Measurements from ENCODE around the gene CD80. TPM values are rescaled to one million over a fixed set of nuclear protein-coding genes. Genes with fewer than 3 reads are reported as not detected.

Gene CD80
- polyA plus RNA-seq, 4 donors: 0.17 to 0.25 (median 0.23) TPM

DNA sequence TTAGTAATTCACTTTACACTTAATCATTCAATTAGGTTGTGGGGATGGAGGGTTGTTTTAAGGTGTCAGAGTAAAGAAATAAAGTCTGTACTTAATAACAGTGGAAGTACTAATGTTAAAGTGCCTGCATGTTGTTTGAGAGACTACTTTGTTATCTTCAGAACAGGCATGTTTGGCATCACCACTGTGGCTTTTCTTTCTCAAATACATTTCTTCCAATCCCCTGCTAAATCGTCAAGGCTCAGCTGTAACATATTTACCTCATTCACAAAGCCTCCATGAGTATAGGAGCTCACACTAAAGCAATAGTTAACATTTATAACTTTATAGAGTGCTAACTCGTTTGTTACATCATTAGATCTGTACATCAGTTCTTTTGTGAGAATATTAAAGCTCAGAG, 58.5 kb downstream of the CD80 start:
- no peak for DNase-seq (ENCODE audit: low read depth in 4 of 4, low spot score in 2 of 4)

DNA sequence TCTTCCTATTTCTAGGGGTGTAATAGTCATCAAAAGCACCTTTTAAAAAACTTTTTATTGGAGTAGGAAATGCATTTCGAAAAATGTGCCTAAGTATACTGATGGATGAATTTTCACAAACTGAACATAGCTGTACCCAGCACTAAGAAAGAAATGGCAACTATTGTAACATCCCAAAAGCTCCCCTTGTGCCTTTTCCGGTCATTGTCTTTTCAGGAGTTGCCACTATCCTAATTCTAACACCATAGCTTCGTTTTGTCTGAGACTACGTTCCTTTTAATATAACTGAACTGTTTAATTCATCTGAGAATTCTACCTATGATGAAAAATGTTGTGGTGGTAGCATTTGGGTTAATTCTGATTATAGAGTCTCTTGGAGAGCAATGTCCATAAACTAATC, 59.1 kb downstream of the CD80 start:
- DNase-seq (ENCODE audit: low read depth in 4 of 4, low spot score in 2 of 4): no peak

GRCh38 chr3:119498186-119499011, 61.0 kb downstream of the CD80 start, which contains the start of gene TIMMDC1:
TSS of gene TIMMDC1 (plus strand) at chr3:119498547. CDS start at chr3:119498734, 187 bp downstream.
- DNase-seq (ENCODE audit: low read depth in 4 of 4, low spot score in 2 of 4): peak; percentile 95 to 96 (median 96)

GRCh38 chr3:119497820-119498185, 61.6 kb downstream of the CD80 start:
- no peak for DNase-seq (ENCODE audit: low read depth in 4 of 4, low spot score in 2 of 4)

DNA sequence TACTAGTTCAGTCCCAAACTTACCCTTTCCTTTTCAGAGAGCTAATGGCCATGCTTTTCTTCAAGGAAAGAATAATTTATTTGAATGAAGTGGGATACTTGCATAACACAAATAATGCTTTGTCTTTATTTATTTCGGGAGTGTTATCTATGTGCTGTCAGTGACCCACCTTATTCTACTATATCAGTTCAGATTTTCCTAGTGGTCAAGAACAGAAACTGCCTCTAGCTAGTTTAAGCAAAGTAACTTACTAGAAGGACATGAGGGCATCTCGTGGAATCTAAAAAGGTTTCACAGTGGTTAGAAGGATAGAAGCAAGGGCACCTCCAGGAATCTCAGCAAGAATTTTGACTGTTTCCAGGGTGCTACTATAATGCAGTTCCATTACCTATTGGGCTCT, 64.8 kb downstream of the CD80 start:
- no peak for DNase-seq (ENCODE audit: low read depth in 4 of 4, low spot score in 2 of 4)

- no peak for DNase-seq (ENCODE audit: low read depth in 4 of 4, low spot score in 2 of 4)
Observed at GRCh38 chr3:119492810-119493209, 66.6 kb downstream of the CD80 start.

DNA sequence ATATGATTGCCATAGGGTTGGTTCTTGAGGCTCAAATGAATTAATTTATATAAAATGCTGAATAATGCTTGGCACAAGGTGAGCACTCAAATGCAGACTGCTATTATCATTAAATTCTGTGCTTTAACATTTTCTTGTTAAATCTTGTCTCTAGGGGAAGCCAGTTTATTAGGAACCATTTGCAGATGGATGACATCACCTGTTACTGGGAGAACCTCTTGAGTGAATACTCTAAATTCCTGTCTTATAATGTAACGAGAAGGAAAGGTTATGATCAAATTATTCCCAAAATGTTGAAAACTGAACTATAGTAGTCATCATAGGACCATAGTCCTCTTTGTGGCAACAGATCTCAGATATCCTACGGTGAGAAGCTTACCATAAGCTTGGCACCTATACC, 67.3 kb downstream of the CD80 start:
- no peak for DNase-seq (ENCODE audit: low read depth in 4 of 4, low spot score in 2 of 4)

GRCh38 chr3:119490153-119490552, 69.3 kb downstream of the CD80 start:
- no peak for DNase-seq (ENCODE audit: low read depth in 4 of 4, low spot score in 2 of 4)

- no peak for DNase-seq (ENCODE audit: low read depth in 4 of 4, low spot score in 2 of 4)
Observed at GRCh38 chr3:119485563-119485962, 73.9 kb downstream of the CD80 start.

GRCh38 chr3:119483101-119483500, 76.3 kb downstream of the CD80 start:
- no peak for DNase-seq (ENCODE audit: low read depth in 4 of 4, low spot score in 2 of 4)

- DNase-seq (ENCODE audit: low read depth in 4 of 4, low spot score in 2 of 4): no peak
Observed at GRCh38 chr3:119481079-119481478, 78.3 kb downstream of the CD80 start.

Other genes with a start within 250 kb of the CD80 start
- 10 to 100 TPM; 46.2 to 60.1 (median 53.3) TPM for gene TMEM39A, start 96.0 kb downstream of the CD80 start, polyA plus RNA-seq (ENCODE audit: insufficient read length in 4 of 4)
- gene POGLUT1, start 90.7 kb downstream of the CD80 start, polyA plus RNA-seq (ENCODE audit: insufficient read length in 4 of 4): 10 to 100 TPM; 20.5 to 31.6 (median 26.4) TPM
- gene TIMMDC1, start 61.1 kb downstream of the CD80 start, polyA plus RNA-seq (ENCODE audit: insufficient read length in 4 of 4): 100 to 1,000 TPM; 101 to 113 (median 106) TPM
- gene ADPRH, start 19.9 kb upstream of the CD80 start, polyA plus RNA-seq (ENCODE audit: insufficient read length in 4 of 4): 1 to 10 TPM; 5.9 to 7.1 (median 6.5) TPM
- 1 to 10 TPM; 6.0 to 7.7 (median 6.9) TPM for gene PLA1A, start 38.3 kb upstream of the CD80 start, polyA plus RNA-seq (ENCODE audit: insufficient read length in 4 of 4)
- 1 to 10 TPM; 4.3 to 6.0 (median 4.7) TPM for gene POPDC2, start 101.0 kb upstream of the CD80 start, polyA plus RNA-seq (ENCODE audit: insufficient read length in 4 of 4)
- 10 to 100 TPM; 41.5 to 65.2 (median 48.0) TPM for gene COX17, start 117.8 kb upstream of the CD80 start, polyA plus RNA-seq (ENCODE audit: insufficient read length in 4 of 4)
- 10 to 100 TPM; 15.3 to 37.4 (median 24.3) TPM for gene CFAP91, start 143.4 kb upstream of the CD80 start, polyA plus RNA-seq (ENCODE audit: insufficient read length in 4 of 4)
- 1 to 10 TPM in 1 of 4 donors, under 1 TPM in 3; 0.47 to 1.4 (median 0.78) TPM for gene NR1I2, start 222.5 kb upstream of the CD80 start, polyA plus RNA-seq (ENCODE audit: insufficient read length in 4 of 4)

All from left renal cortex interstitium (tissue), 4 donors.